Ectodermal cell (in vitro differentiated cells): ENCODE results near the gene HDAC3.

Source experiments
- H3K27ac ChIP-seq: 2 replicates; pipeline ENCODE4 v1.7.0; 2013; ENCODE audit warnings: mild to moderate bottlenecking, low read depth, low read length; ENCODE audit not compliant: insufficient read depth, poor library complexity, severe bottlenecking
- H3K27me3 ChIP-seq: 2 replicates; pipeline ENCODE4 v1.7.0; 2013; ENCODE audit warnings: mild to moderate bottlenecking, low read length; ENCODE audit not compliant: insufficient read depth, control insufficient read depth, poor library complexity, severe bottlenecking
- H3K36me3 ChIP-seq: one replicate; pipeline ENCODE4 v1.7.0; 2013; ENCODE audit warnings: low read length; ENCODE audit not compliant: control insufficient read depth, insufficient read depth
- H3K4me1 ChIP-seq: one replicate; pipeline ENCODE4 v1.7.0; 2013; ENCODE audit warnings: low read length; ENCODE audit not compliant: control insufficient read depth, insufficient read depth
- H3K4me3 ChIP-seq: 2 replicates; pipeline ENCODE4 v1.7.0; 2013; ENCODE audit warnings: low read depth, low read length, control low read depth; ENCODE audit not compliant: insufficient read depth
- H3K9me3 ChIP-seq: 2 replicates; pipeline ENCODE4 v1.7.0; 2013; ENCODE audit warnings: mild to moderate bottlenecking, low read length, moderate library complexity; ENCODE audit not compliant: control insufficient read depth
- WGBS, 2 experiments: methylation state at CpG; one replicate each; pipeline ENCODE4 v1.1.7; 2013; ENCODE audit warnings: missing lambda C conversion rate in 2 of 2; 5-methylcytosine and 5-hydroxymethylcytosine counted together

The HDAC3 gene

DNA sequence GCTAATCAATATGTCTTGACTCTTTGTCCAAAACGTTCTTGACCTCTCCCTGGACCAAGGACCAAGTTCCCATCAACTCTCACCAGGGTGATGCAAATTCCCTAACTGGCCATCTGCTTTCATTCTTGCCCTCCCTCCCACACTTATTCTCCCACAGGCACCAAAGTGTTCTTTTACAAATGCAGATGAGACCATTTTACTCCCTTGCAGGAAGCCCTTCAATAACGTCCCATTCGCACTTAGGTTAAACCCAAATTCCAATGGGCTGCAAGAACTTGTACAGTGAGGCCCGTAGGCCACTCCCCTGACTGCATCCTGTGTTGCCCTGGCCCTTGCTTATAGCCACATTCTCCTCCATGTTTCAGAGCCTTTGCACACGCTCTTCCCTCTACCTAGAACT lies 38.1 kb upstream of the HDAC3 start:
- Histone ChIP-seq H3K9me3 (no peaks in the 10 kb centered on the region), H3K4me1 (no peaks in the 10 kb centered on the region), H3K4me3 (no peak overlapping the region), H3K27me3 (no peaks in the 10 kb centered on the region), H3K27ac (no peak overlapping the region), H3K36me3 (no peaks in the 10 kb centered on the region)
- WGBS, 2 experiments: 31 to 37% methylated on average over 5 of the region's 5 CpGs

DNA sequence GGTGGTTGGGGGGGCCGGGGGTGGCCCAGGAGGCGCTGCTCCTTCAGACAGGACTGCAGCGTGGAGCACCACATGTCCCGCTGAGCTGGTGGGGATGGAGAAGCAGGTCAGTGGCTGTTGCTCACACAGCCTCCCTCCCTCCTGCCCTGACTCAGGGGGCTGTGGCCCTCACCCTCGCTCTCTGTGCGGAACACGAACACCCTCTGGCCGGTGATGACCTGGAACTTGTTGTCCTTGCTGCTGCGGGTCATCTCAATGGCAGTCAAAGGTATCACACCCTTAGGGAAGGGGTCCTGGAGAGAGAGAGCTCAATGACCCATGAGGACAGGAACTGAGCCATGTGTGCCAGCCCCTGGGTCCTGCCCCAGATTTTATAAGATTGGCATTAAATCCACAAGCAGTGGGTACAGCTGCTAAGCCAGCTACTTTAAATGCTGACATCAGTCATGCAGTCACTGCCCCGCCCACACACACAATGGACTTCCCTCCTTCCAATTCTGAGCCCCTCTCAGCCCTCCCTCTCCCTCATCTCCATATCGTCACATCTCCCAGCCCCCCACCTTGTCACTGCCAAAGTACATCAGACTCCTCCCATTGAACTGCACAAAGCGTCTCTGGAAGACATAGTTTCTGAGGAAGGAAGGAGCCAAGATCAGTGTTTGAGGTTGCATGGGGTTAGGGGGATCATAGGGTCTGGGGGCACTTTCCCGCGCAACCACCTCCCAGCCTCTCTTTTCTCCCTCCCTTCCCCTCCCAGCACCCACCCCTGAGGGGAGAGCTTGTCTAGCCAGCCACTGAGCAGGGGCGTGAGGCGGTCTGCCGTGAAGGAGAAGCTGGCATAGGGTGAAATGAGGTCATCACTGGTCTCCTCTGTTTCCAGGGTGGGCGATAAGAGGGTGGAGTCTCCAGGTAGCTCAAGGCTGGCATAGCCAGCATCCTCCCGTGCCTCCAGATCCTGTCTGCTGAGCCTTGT lies 36.5 kb upstream of the HDAC3 start:
- WGBS, 2 experiments: 84 to 86% methylated on average over 16 to 18 of the region's 19 CpGs
- Histone ChIP-seq H3K4me3 (no peak overlapping the region), H3K9me3 (no peaks in the 10 kb centered on the region), H3K4me1 (no peaks in the 10 kb centered on the region), H3K27me3 (no peaks in the 10 kb centered on the region), H3K36me3 (no peaks in the 10 kb centered on the region), H3K27ac (no peak overlapping the region)

DNA sequence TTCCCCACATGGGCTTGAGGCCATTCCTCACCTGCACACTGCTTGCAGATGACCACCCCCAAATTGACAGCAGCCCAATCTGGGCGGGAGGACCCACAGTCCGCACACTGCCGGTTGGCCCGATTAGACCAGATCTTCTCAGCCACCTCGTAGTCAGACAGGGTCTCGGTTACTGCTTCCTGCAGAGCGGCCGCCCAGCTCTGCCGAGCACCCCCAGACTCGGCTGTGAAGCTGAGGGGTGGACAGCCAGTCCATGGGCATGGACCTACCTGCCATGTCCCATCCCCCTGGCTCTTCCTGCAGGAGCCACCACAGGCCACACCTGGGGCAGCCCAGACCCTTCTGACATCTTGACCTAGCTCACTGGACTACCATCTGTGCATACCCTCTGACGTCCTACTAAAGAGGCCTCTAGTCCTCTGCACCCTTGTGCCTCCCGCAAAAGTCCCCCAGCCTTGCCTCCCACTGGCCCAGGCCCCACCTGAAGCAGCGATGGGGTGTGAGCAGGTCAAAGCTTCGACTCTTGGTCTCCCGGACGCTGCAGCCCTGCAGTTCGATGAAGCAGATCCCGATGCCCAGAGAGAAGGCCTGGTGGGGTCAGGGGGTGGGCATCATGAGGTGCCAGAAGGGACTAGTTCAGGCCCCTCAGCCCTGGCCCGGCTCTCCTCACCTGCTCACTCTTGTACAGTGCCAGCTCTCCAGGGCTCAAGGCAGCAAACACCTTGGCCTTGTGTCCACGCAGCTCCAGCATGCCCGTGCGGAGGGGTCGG lies 35.6 kb upstream of the HDAC3 start:
- Histone ChIP-seq H3K4me1 (no peaks in the 10 kb centered on the region), H3K9me3 (no peaks in the 10 kb centered on the region), H3K27me3 (no peaks in the 10 kb centered on the region), H3K36me3 (no peaks in the 10 kb centered on the region), H3K27ac (no peak overlapping the region), H3K4me3 (no peak overlapping the region)
- WGBS, 2 experiments: 95 to 96% methylated on average over 23 of the region's 23 CpGs

DNA sequence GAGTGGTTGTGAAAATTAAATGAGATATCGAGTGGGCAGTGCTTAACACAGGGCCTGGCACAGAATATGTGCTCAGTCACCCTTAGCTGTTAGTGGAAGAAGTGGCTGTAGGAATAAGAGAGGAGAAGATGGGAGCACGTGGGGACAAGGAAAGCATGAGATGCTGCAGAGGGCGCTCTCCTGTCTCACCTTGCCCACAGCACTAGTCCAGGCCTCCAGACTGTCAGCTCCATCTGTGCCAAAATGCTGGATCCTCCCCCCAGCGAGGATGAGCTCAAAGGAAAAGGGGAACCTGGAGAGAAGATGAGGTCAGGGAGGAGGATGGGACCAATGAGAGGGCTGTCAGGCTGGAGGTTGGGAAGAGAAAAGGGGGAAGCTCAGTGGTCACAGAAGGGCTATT lies 32.9 kb upstream of the HDAC3 start:
- Histone ChIP-seq H3K4me1 (no peaks in the 10 kb centered on the region), H3K4me3 (no peak overlapping the region), H3K27ac (no peak overlapping the region), H3K27me3 (no peaks in the 10 kb centered on the region), H3K9me3 (no peaks in the 10 kb centered on the region), H3K36me3 (no peaks in the 10 kb centered on the region)
- 82 to 86% methylated on average over 4 of the region's 4 CpGs for WGBS, 2 experiments

DNA sequence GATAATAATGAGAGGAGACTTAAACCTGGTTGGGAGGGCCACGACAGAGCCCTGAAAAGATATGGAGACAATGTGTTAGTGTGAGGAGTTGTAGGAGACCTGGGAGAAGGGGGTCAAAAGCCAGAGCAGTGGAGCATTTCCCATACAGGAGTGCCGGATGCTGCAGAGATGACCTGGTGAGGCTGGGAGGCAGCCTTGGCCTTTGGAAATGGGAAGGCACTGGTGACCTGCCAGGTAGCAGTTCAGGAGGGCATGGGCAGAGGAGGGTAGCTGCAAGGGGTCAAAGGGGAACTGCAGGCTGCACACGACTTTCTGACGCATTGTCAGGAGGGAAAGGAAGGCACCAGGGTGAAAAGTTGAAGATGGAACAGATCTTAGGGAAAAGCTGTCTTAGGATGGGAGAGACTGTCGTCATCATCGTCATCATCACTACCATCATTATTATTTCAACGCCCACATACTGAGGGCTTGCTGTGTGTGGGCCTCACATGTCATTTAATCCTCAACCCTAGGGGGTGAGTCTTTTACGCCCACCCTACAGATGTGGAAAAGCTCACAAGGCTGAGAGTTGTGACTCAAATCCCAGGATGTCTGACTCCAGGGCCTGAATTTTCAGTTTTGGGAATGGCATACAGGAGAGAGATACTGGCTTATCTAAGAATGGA lies 32.1 kb upstream of the HDAC3 start:
- Histone ChIP-seq H3K27ac (no peak overlapping the region), H3K36me3 (no peaks in the 10 kb centered on the region), H3K27me3 (no peaks in the 10 kb centered on the region), H3K4me3 (no peak overlapping the region), H3K4me1 (no peaks in the 10 kb centered on the region), H3K9me3 (no peaks in the 10 kb centered on the region)
- 79 to 86% methylated on average over 8 of the region's 8 CpGs for WGBS, 2 experiments

DNA sequence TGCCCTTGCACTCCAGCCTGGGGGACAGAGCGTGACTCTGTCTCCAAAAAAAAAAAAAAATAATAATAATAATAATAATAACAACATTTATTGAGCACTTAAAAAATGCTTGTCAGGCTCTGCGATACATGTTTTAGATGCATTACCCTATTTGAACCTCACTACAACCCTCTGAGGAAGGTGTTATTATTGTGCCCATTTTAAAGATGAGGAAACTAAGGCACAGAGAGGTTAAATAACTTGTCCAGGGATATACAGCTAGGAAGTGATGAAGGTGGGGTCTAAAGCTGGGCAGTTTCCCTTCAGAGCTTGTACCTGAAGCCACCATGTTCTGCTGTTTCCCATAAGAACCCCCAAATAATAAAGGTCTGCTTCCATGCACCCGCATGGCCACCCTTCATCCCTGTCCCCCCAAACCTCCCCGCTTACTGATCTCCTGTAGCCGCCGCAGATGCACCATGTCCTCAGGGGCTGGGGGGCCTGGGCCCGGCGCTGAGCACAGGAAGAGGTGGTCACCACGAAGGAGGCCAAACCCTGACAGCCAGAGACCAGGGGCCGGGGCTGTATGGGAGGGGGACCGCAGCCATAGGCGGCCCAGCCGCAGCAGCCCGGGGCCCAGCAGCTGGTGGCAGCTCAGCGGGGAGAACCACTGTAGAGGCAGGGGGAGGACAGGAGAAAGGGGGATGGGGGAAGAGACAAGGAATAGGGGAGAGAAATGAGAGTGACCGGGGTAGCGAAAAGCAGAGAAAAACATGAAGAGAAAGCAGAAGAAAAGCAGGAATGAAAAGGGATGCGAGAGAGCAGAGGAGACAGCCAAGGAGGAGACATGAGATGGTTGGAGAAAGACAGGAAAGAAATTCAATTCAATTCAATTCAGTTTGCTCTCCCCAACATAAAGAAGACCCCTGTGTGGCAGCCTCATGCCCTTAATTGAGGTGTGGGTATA lies 29.6 kb upstream of the HDAC3 start:
- Histone ChIP-seq H3K9me3 (no peaks in the 10 kb centered on the region), H3K4me3 (no peak overlapping the region), H3K4me1 (no peaks in the 10 kb centered on the region), H3K27me3 (no peaks in the 10 kb centered on the region), H3K27ac (no peak overlapping the region), H3K36me3 (no peaks in the 10 kb centered on the region)
- 72 to 73% methylated on average over 16 to 17 of the region's 18 CpGs for WGBS, 2 experiments

DNA sequence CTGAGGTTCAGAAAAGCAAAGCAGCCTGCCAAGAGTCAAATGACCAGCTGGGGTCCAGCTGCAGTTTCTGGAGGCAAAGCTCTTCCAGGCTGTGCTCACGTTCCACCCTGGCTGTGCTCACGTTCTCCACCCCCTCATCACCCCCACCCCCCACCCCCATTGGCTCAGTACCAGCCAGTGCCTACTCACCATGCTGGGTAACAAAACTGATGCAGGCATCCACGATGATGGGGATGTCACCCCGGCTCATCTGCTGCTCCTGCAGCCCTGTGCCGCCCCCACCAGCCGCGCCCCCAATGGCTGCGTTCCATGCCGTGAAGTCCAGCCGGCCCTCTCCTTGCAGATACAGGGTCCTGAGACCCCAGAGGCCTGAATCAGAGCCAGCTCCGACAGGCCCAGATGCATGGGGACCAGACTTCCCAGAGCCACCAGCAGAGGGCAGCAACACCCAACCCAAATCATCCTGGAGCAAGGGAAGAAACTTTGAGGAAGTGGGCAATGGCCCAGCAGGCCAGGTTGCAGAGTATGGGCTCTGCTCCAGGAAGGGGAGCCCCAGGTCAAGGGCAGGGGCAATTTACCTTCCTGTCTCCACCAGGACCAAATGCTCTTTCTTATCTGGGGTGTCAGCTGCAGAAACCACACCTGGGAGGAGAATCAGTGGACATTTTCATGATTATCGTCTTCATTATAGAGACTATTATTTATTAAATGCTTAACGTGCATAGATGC lies 28.2 kb upstream of the HDAC3 start:
- Histone ChIP-seq H3K36me3 (no peaks in the 10 kb centered on the region), H3K9me3 (no peaks in the 10 kb centered on the region), H3K27me3 (no peaks in the 10 kb centered on the region), H3K4me3 (no peak overlapping the region), H3K27ac (no peak overlapping the region), H3K4me1 (no peaks in the 10 kb centered on the region)
- 51 to 56% methylated on average over 13 of the region's 13 CpGs for WGBS, 2 experiments

DNA sequence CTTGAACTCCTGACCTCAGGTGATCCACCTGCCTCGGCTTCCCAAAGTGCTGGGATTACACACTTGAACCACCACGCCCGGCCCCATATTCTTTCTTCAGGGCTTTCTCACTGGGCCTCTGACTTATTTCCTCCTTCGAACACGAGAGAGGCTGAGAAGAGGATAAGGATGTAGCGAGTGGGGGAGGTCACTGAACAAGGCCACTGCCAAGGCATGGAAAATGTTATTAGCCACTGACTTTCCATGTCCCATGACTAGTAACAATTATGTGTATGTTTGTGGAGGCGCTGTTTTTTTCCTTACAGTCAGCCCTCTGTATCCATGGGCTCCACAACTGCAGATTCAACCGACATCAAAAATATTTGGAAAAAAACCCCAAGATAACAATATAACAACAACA lies 26.9 kb upstream of the HDAC3 start:
- WGBS, 2 experiments: 96 to 97% methylated on average over 8 of the region's 8 CpGs
- no peaks in the 10 kb centered on the region for H3K27me3 ChIP-seq
- no peaks in the 10 kb centered on the region for H3K36me3 ChIP-seq
- H3K4me1 ChIP-seq: no peaks in the 10 kb centered on the region
- no peaks in the 10 kb centered on the region for H3K9me3 ChIP-seq
- H3K4me3 ChIP-seq: no peak overlapping the region
- H3K27ac ChIP-seq: no peak overlapping the region

DNA sequence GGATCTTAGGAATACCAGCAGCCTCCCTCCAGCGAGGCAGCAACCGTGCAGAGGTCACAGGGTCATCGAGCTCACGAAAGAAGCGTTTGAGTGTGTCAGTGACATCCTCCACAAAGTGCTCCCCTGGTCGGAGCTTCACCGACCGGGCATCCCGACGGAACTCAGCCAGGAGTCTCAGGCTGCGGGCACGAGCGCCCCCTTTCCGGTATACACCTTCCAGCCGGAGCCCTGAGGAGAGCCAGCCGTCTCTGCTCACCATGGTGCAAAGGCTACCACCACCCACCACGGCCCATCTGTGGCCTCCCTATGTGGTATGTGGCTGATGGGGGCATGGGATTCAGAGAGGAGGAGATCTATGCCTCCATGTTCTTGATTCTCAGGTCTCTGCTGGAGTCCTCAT lies 25.4 kb upstream of the HDAC3 start:
- 91 to 93% methylated on average over 17 of the region's 17 CpGs for WGBS, 2 experiments
- Histone ChIP-seq H3K36me3 (no peaks in the 10 kb centered on the region), H3K27me3 (no peaks in the 10 kb centered on the region), H3K27ac (no peak overlapping the region), H3K4me3 (no peak overlapping the region), H3K9me3 (no peaks in the 10 kb centered on the region), H3K4me1 (no peaks in the 10 kb centered on the region)
